Adipocyte (in vitro differentiated cells): ENCODE measurements around the gene HDAC7.

Source experiments
- DNase-seq: peaks from one replicate; pipeline ENCODE4 v3.0.0-alpha.2; 2015; ENCODE audit warnings: low read depth
- H3K27me3 ChIP-seq: replicated peaks from 2 replicates; pipeline ENCODE4 v1.7.0; 2013; ENCODE audit warnings: mild to moderate bottlenecking, low read length, moderate library complexity; ENCODE audit not compliant: control insufficient read depth, insufficient read depth
- H3K36me3 ChIP-seq: 2 replicates; pipeline ENCODE4 v1.7.0; 2013; ENCODE audit warnings: low read length, mild to moderate bottlenecking, moderate library complexity; ENCODE audit not compliant: control insufficient read depth, insufficient read depth, severe bottlenecking
- H3K4me1 ChIP-seq: 2 replicates; pipeline ENCODE4 v1.7.0; 2013; ENCODE audit warnings: mild to moderate bottlenecking, low read length, moderate library complexity; ENCODE audit not compliant: control insufficient read depth, insufficient read depth
- H3K4me3 ChIP-seq: 2 replicates; pipeline ENCODE4 v1.7.0; 2013; ENCODE audit warnings: mild to moderate bottlenecking, low read length, moderate library complexity
- H3K9ac ChIP-seq: 2 replicates; pipeline ENCODE4 v1.7.0; 2013; ENCODE audit warnings: mild to moderate bottlenecking, low read length, moderate library complexity
- H3K9me3 ChIP-seq: 2 replicates; pipeline ENCODE4 v1.7.0; 2013; ENCODE audit warnings: mild to moderate bottlenecking, low read length, moderate library complexity; ENCODE audit not compliant: control insufficient read depth

Gene HDAC7

GRCh38 chr12:47752121-47752520 is 67.6 kb downstream of the HDAC7 start:
- no peaks in the 10 kb centered on the region for H3K36me3 ChIP-seq
- H3K4me1 ChIP-seq = peaks cover 15% of the 10 kb centered on the region
- H3K4me3 ChIP-seq = no peak overlapping the region
- no peaks in the 10 kb centered on the region for H3K9me3 ChIP-seq
- no peak overlapping the region for H3K9ac ChIP-seq
- no peaks in the 10 kb centered on the region for H3K27me3 ChIP-seq
- DNase-seq = no peak

- no peak overlapping the region for H3K9ac ChIP-seq
- no peaks in the 10 kb centered on the region for H3K27me3 ChIP-seq
- no peak for DNase-seq
- peaks cover 15% of the 10 kb centered on the region for H3K4me1 ChIP-seq
- H3K9me3 ChIP-seq = no peaks in the 10 kb centered on the region
- no peaks in the 10 kb centered on the region for H3K36me3 ChIP-seq
- no peak overlapping the region for H3K4me3 ChIP-seq
These were observed 68.1 kb downstream of the HDAC7 start for GRCh38 chr12:47751561-47751960.

GRCh38 chr12:47750916-47751470 is 68.7 kb downstream of the HDAC7 start:
- Histone ChIP-seq H3K4me1 (peaks cover 15% of the 10 kb centered on the region), H3K27me3 (no peaks in the 10 kb centered on the region), H3K36me3 (no peaks in the 10 kb centered on the region), H3K9me3 (no peaks in the 10 kb centered on the region), H3K4me3 (no peak overlapping the region), H3K9ac (no peak overlapping the region)
- DNase-seq = no peak

- DNase-seq = no peak
- H3K27me3 ChIP-seq = peaks cover 7% of the 10 kb centered on the region
- no peaks in the 10 kb centered on the region for H3K9me3 ChIP-seq
- no peaks in the 10 kb centered on the region for H3K36me3 ChIP-seq
- H3K4me1 ChIP-seq = peaks cover 15% of the 10 kb centered on the region
- H3K4me3 ChIP-seq = no peak overlapping the region
- H3K9ac ChIP-seq = no peak overlapping the region
These were observed 69.4 kb downstream of the HDAC7 start for GRCh38 chr12:47750229-47750798.

GRCh38 chr12:47748899-47749298 is 70.8 kb downstream of the HDAC7 start:
- Histone ChIP-seq H3K4me1 (peaks cover 13% of the 10 kb centered on the region), H3K9me3 (no peaks in the 10 kb centered on the region), H3K27me3 (peaks cover 18% of the 10 kb centered on the region), H3K9ac (no peak overlapping the region), H3K36me3 (no peaks in the 10 kb centered on the region), H3K4me3 (no peak overlapping the region)
- no peak for DNase-seq

- DNase-seq = no peak
- H3K27me3 ChIP-seq = peaks cover 18% of the 10 kb centered on the region
- H3K4me1 ChIP-seq = peaks cover 8% of the 10 kb centered on the region
- H3K36me3 ChIP-seq = no peaks in the 10 kb centered on the region
- no peak overlapping the region for H3K9ac ChIP-seq
- no peaks in the 10 kb centered on the region for H3K9me3 ChIP-seq
- no peak overlapping the region for H3K4me3 ChIP-seq
These were observed 71.2 kb downstream of the HDAC7 start for GRCh38 chr12:47748507-47748828.

- no peak for DNase-seq
- H3K9ac ChIP-seq = no peak overlapping the region
- H3K9me3 ChIP-seq = no peaks in the 10 kb centered on the region
- H3K4me3 ChIP-seq = no peak overlapping the region
- peaks cover 18% of the 10 kb centered on the region for H3K27me3 ChIP-seq
- H3K4me1 ChIP-seq = peaks cover 2% of the 10 kb centered on the region
- no peaks in the 10 kb centered on the region for H3K36me3 ChIP-seq
These were observed 71.9 kb downstream of the HDAC7 start for GRCh38 chr12:47747596-47748506.

- no peak for DNase-seq
- Histone ChIP-seq H3K27me3 (peaks cover 22% of the 10 kb centered on the region), H3K9me3 (no peaks in the 10 kb centered on the region), H3K9ac (no peak overlapping the region), H3K36me3 (no peaks in the 10 kb centered on the region), H3K4me3 (no peak overlapping the region), H3K4me1 (no peaks in the 10 kb centered on the region)
These were observed 72.6 kb downstream of the HDAC7 start for GRCh38 chr12:47747126-47747525.

GRCh38 chr12:47746523-47746922 is 73.2 kb downstream of the HDAC7 start:
- no peak for DNase-seq
- Histone ChIP-seq H3K36me3 (no peaks in the 10 kb centered on the region), H3K4me1 (no peaks in the 10 kb centered on the region), H3K9me3 (no peaks in the 10 kb centered on the region), H3K4me3 (no peak overlapping the region), H3K27me3 (peaks cover 22% of the 10 kb centered on the region), H3K9ac (no peak overlapping the region)

- Histone ChIP-seq H3K36me3 (no peaks in the 10 kb centered on the region), H3K9me3 (no peaks in the 10 kb centered on the region), H3K4me1 (no peaks in the 10 kb centered on the region), H3K27me3 (peaks cover 22% of the 10 kb centered on the region), H3K9ac (no peak overlapping the region), H3K4me3 (no peak overlapping the region)
- no peak for DNase-seq
These were observed 73.6 kb downstream of the HDAC7 start for GRCh38 chr12:47746073-47746472.

- no peaks in the 10 kb centered on the region for H3K4me1 ChIP-seq
- no peak overlapping the region for H3K4me3 ChIP-seq
- no peaks in the 10 kb centered on the region for H3K36me3 ChIP-seq
- peaks cover 22% of the 10 kb centered on the region for H3K27me3 ChIP-seq
- DNase-seq = no peak
- no peaks in the 10 kb centered on the region for H3K9me3 ChIP-seq
- no peak overlapping the region for H3K9ac ChIP-seq
These were observed 74.1 kb downstream of the HDAC7 start for GRCh38 chr12:47745485-47746041.
